IPS DF 6.9 (cell line): Measurements from ENCODE around the gene ESPN.
"Not testable (repeated sequence)": the region's sequence is repeated elsewhere in the genome, so short reads cannot be mapped to it uniquely, and the experiment has no call there.

Experiments used
- DNase-seq: peaks from one replicate; pipeline ENCODE4 v3.0.0-alpha.2; 2013; ENCODE audit warnings: low read depth, low spot score
- H3K27ac ChIP-seq: one replicate; pipeline ENCODE4 v1.5.1; 2013; ENCODE audit warnings: low read length, control low read depth
- H3K27me3 ChIP-seq: 2 replicates; pipeline ENCODE4 v1.6.1; 2013; ENCODE audit warnings: mild to moderate bottlenecking, low read length; ENCODE audit not compliant: control insufficient read depth, insufficient read depth
- H3K36me3 ChIP-seq: 2 replicates; pipeline ENCODE4 v1.6.1; 2013; ENCODE audit warnings: low read length; ENCODE audit not compliant: control insufficient read depth, insufficient read depth
- H3K4me1 ChIP-seq: 2 replicates; pipeline ENCODE4 v1.6.1; 2013; ENCODE audit warnings: low read length; ENCODE audit not compliant: control insufficient read depth, insufficient read depth
- H3K4me3 ChIP-seq: 2 replicates; pipeline ENCODE4 v1.5.1; 2013; ENCODE audit warnings: mild to moderate bottlenecking, low read length
- H3K9me3 ChIP-seq: 2 replicates; pipeline ENCODE4 v1.6.1; 2013; ENCODE audit warnings: low read length, inconsistent platforms; ENCODE audit not compliant: control insufficient read depth, insufficient read depth
- WGBS: extraction: QIAGEN DNeasy Blood & Tissue Kit; methylation state at CpG from one replicate; pipeline ENCODE4 v1.1.7; 2013; ENCODE audit warnings: mixed read lengths, missing lambda C conversion rate; ENCODE audit not compliant: insufficient read length, insufficient coverage; 5-methylcytosine and 5-hydroxymethylcytosine counted together

The ESPN gene

DNA sequence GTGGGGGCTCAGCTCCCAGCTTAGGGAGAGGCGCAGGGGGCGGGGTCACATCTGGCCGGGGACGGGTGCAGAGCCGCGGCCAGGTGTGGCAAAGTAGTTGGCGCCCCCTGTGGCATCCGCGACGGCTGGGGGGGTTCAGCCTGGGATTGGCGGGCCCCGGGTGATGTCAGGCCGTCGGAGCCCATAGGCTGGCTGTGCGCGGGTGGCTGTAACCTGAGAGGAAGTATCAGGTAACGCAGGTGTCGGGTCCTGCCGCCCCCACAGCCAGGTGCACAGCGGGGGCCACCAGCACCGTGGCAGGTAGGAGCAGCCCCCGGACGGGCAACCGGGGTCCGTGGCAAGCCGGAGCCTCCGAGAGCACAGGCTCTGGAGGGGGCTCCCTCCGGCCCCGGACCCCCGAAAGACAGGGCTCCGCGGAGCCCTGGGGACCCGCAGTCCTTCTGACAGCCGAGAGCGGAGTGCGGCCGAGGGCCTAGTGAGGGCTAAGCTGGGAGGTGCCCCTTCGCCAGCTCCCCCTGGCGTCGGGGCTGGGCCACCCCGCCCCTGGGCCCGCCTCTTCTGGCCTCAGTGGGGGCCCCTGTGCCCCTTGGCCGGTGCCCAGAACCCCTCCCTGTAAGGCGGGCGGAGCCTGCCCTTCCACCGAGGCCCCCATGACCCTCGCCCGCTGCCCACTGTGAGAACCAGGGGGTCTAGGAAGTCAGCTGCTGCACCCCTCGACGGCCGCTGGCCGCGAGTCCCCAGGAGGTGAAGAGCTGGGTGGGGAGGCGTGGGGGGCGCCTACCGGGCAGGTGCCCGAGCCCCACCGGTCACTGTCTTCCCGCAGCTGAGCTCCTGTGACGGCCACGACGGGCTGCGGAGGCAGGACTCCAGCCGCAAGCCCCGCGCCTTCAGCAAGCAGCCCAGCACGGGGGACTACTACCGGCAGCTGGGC lies 23.5 kb downstream of the ESPN start:
- Histone ChIP-seq H3K4me1 (peaks cover 9% of the 10 kb centered on the region; the same call in 1 of the 2 replicates), H3K4me3 (peak overlapping the region; percentile 22; the same call in 1 of the 2 replicates), H3K36me3 (no peaks in the 10 kb centered on the region), H3K9me3 (no peaks in the 10 kb centered on the region), H3K27ac (no peak overlapping the region), H3K27me3 (no peaks in the 10 kb centered on the region)
- DNase-seq = no peak
- WGBS = no CpG with 5 or more reads among the region's 68 CpGs

DNA sequence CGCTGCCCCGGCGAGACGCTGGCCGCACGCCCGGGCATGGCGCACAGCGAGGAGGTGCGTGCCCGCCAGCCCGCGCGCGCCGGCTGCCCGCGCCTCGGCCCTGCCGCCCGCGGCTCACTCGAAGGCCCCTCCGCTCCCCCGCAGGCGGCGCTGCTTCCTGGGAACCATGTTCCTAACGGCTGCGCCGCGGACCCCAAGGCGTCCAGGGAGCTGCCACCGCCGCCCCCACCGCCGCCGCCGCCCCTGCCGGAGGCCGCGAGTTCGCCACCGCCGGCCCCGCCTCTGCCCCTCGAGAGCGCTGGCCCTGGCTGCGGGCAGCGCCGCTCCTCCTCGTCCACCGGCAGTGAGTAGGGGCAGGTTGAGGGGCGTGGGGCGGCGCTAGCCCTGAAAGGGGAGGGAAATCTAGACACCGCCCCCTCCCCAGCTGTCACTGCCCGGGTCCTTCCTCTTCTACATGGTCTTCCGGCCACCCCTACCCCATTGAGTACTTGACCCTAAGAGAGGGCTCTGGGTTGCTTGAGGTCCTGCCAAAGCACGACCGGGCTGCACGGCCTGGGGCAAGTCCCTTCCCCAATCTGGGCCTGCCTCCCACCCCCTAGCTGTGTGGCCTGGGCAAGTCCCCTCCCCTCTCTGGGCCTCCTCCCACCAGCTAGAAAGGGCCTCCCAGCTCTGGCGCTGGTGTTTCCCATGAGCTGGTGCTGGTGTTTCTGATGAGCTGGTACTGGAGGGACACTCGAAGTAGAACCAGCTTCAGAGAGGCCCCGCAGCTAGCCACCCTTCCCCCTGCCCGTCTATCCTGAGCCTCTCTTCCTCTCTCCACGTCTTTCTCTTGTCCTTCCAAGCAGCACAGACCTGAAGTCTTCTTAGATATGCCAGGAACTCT lies 24.4 kb downstream of the ESPN start:
- Histone ChIP-seq H3K36me3 (no peaks in the 10 kb centered on the region), H3K4me3 (peak overlapping the region; percentile 22; the same call in 1 of the 2 replicates), H3K9me3 (no peaks in the 10 kb centered on the region), H3K27ac (no peak overlapping the region), H3K4me1 (peaks cover 9% of the 10 kb centered on the region; the same call in 1 of the 2 replicates), H3K27me3 (peaks cover 1% of the 10 kb centered on the region; the same call in 1 of the 2 replicates)
- no CpG with 5 or more reads among the region's 66 CpGs for WGBS
- no peak for DNase-seq

DNA sequence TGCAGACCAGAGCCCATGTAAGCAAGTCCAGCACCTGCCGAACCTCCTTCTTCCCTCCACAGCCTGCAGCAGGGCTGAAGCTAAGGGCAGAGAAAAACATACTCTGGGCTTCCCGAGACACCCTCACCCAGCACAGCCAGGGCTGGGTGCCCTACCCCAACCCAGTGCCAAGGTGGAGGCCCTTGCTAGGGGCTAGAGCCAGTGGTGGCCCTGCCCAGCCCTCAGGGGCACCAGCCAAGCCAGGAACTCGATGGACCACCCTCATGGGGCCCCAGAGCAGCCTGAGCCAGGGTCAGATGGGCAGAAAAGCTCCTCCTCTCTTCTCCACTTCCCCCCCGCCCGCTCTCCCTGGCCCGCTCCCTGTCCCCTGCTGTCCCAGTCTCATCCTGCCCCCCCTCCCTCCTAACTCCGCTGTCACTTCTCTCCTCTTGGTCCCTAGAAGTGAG lies 25.5 kb downstream of the ESPN start:
- H3K9me3 ChIP-seq = no peaks in the 10 kb centered on the region
- peaks cover 12% of the 10 kb centered on the region; the same call in 1 of the 2 replicates for H3K4me1 ChIP-seq
- no CpG with 5 or more reads among the region's 7 CpGs for WGBS
- H3K27me3 ChIP-seq = peaks cover 1% of the 10 kb centered on the region; the same call in 1 of the 2 replicates
- DNase-seq = no peak
- H3K36me3 ChIP-seq = no peaks in the 10 kb centered on the region
- no peak overlapping the region for H3K4me3 ChIP-seq
- no peak overlapping the region for H3K27ac ChIP-seq

DNA sequence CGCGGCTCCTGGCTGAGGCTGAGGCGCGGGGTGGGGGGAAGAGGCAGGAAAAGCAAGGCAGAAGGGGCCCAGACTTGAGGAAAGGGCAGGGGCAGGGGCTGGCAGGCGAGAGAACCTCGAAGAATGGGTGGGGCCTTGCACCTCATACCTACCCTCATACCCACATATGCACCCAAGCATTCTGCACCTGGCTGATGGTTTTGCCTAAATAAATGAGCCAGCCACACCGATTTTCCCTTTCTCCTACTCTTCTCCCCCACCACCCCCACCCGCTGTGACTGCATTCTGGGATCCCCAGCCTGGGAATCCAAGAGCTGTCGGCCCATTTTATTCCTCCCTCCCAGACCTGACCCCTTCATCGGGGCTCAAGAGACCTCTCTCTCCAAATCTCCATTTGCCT lies 25.9 kb downstream of the ESPN start:
- H3K27me3 ChIP-seq, H3K27ac ChIP-seq, H3K4me3 ChIP-seq, DNase-seq, H3K36me3 ChIP-seq, H3K9me3 ChIP-seq: not testable (repeated sequence)
- WGBS = no CpG with 5 or more reads among the region's 10 CpGs
- peaks cover 12% of the 10 kb centered on the region for H3K4me1 ChIP-seq

DNA sequence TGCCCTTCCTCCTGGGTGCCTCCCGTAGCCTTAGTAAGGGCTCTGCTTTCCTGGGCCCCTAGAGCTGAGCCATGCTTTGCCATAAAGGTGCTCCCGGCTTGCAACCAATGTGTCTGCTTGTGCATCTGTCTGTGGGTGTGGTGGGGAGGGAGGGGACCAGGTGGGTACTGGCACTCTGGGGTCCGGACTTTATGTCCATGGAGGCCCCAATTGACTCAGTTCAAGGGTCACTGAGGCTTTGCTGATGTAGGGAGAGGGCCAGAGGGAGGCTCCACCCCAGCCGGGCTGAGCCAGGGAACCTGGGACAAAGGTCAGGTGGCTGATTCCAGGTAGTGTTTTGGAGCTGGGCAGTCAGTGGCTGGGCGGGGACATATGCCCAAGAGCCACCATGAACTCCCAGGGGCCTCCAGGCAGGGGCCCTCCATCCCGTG lies 26.4 kb downstream of the ESPN start:
- Histone ChIP-seq H3K36me3 (no peaks in the 10 kb centered on the region), H3K27me3 (peaks cover 1% of the 10 kb centered on the region; the same call in 1 of the 2 replicates), H3K27ac (no peak overlapping the region), H3K4me1 (peaks cover 13% of the 10 kb centered on the region), H3K9me3 (no peaks in the 10 kb centered on the region), H3K4me3 (no peak overlapping the region)
- no peak for DNase-seq
- WGBS = no CpG with 5 or more reads among the region's 6 CpGs

DNA sequence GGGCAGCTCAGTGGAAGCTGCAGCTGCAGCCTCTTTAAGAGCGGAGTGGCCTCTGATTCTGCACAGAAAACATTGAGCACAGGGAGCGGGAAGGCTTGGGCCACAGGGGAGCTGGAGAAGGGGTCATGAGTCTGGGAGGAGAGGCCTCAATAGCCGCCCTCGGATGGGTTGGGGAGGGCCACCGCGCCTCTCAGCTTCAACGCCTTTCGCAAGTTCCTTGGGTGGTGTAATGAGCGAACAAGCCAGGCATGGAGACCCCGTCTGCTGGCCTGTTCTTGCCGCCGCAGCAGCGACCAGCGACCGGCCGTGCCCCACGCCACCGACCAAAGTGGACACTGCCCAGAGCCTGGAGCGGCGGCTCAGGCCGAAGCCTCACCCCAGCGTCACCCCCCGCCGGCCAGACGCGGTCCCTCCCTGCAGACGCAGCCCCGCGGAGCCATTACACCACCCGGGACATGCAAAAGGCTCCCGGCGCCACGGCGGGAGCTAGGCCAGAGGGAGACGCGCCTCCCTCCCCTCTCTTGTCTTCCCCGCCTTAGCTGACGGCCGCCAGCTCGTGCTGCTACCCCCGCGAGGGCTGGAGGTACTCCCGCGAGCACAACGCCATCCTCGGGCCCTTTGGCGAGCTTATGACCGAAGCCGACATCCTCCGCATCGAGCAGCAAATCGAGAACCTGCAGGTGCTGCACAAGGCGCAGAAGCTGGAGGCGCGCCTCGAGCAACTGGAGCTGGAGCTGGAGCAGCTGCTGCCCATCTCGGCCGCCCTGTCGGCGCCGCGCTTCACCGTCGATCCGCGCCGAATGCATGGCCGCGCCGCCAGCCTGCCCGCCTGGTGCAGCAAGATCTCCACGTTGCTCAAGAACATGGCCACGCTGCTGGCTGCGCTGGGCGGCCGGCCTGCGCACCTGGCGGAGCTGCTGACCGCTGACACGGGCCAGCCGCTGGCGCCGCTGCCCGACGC lies 29.6 kb downstream of the ESPN start:
- not testable (repeated sequence) for H3K27me3 ChIP-seq, H3K27ac ChIP-seq, H3K4me3 ChIP-seq, DNase-seq, H3K4me1 ChIP-seq, H3K36me3 ChIP-seq, H3K9me3 ChIP-seq
- WGBS = no CpG with 5 or more reads among the region's 85 CpGs

DNA sequence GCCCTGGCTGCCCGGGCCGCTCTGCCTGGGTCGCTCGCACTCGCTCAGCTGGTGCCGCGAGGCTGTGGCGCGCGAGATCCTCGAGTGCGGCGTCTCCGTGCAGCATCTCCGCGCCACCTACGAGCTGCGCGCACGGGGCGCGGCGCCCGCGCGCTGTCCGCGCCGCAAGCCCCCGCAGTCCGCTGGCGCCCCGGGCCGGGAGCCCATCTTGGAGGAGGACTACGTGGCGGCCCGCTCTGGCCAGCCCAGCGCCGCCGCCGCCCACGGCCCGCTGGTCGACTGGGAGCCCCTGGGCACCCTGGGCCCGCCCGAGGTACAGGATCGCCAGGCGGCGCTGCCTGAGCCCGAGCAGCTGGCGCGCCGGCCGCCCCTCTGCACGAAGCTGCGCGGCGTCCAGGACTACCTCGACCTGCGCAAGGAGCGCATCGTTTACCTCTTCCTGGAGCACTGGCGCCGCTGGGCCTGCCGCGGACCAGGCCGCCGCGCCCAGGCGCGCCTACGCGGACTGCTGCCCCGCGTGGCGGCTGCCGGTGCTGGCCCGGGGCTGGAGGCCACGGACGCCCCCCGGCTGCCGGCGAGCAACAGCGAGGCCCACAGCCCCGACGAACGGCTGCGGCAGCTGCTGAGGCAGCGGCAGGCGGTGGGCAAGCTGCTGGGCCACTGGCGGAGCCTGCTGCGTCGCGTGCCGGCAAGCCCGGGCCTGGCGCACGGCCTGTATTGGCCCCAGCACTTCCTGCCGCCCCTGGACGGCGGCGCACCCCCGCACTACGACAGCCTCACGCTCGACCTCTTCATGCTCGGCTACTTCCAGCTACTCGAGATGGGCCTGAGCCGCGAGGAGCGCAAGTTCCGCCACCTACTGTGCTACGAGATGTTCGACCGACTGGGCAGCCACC lies 30.5 kb downstream of the ESPN start:
- H3K9me3 ChIP-seq = no peaks in the 10 kb centered on the region
- no peak overlapping the region for H3K27ac ChIP-seq
- peaks cover 1% of the 10 kb centered on the region; the same call in 1 of the 2 replicates for H3K27me3 ChIP-seq
- DNase-seq = no peak
- peaks cover 10% of the 10 kb centered on the region for H3K4me1 ChIP-seq
- H3K4me3 ChIP-seq = peak overlapping the region; percentile 12; the same call in 1 of the 2 replicates
- no peaks in the 10 kb centered on the region for H3K36me3 ChIP-seq
- WGBS = no CpG with 5 or more reads among the region's 115 CpGs

DNA sequence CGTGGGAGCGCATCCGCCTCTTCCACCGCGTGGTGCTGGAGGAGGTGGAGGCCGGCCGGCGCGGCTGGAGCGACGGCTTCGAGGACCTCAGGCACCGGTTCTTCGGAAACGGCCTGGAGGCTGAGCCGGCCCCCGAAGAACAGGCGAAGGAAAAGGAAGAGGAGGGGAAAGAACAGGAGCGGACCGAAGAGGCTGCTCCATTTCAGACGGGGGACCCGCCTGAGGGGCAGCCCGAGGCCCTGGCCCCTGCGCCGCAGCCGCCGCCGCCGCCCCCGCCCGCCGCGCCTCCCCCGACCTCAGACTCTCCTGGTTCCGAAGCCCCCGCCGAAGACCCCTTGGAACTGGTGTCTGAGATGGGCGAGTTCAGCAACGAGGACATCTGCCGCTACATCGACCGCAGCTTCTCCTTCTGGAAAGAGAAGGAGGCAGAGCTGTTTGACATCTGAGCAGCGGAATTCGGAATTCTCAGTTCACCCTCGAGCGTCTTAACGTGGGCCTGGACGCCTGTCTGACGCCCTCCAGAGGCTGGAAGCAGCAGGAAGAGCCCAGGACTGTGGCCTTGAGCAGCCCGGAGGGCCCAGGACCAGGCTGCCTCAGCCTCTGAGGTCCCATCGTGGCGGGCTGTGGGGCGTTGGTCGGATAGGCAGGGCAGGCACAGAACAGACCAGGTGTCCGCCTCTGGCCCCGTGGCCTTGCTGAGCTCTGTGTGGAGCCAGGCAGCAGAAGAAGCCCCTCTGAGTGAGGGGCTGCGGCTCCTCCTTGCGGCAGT lies 31.4 kb downstream of the ESPN start:
- peaks cover 11% of the 10 kb centered on the region for H3K4me1 ChIP-seq
- not testable (repeated sequence) for H3K27ac ChIP-seq, DNase-seq, H3K27me3 ChIP-seq, H3K36me3 ChIP-seq, H3K4me3 ChIP-seq, H3K9me3 ChIP-seq
- no CpG with 5 or more reads among the region's 58 CpGs for WGBS
